GM18861 (cell line): ENCODE data around the gene STX16.
"Not testable (repeated sequence)": the region's sequence is repeated elsewhere in the genome, so short reads cannot be mapped to it uniquely, and the experiment has no call there.

Experiments used
- ATAC-seq: cut with Tn5 transposase; IDR thresholded peaks from one replicate; pipeline ENCODE4 v1.9.1; 2021; ENCODE audit not compliant: unreplicated experiment

STX16 gene

DNA sequence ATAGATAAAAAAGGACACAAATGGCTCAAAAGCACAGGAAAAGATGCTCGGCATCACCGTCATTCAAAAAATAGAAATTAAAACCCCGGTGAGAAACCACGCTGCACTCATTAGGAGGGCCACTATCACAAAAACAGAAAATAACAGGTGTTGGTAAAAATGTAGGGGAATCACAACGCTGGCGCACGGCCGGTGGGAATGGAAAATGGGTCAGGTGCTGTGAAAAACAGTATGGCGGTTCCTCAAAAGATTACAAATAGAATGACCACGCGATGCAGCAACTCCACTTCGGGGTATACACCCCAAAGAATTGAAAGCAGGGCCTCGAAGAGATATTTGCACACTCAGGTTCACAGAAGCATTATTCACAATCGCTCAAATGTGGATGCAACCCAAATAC, 69.8 kb downstream of the STX16 start:
- no peak for ATAC-seq

- ATAC-seq, result no peak
Observed at GRCh38 chr20:58721951-58722778, 71.1 kb downstream of the STX16 start.

GRCh38 chr20:58722877-58723627, 72.0 kb downstream of the STX16 start:
- no peak for ATAC-seq

- no peak for ATAC-seq
Observed at GRCh38 chr20:58723628-58723984, 72.5 kb downstream of the STX16 start.

- not testable (repeated sequence) for ATAC-seq
Observed at GRCh38 chr20:58726156-58726555, 75.1 kb downstream of the STX16 start.
